GM10248 (cell line): ENCODE results near the gene DBI.

ENCODE experiments used
- CTCF ChIA-PET: fragments of 300-600 bp; sonication (Branson Sonifier 250); formaldehyde crosslinking; extraction: SDS; loops from one replicate; lab custom pipeline; 2021; ENCODE audit warnings: antibody characterized with exemption; lab: Yijun Ruan, JAX
- POLR2A ChIA-PET: fragments of 350-650 bp; sonication (Branson Sonifier 250); formaldehyde crosslinking; extraction: SDS; loops from one replicate; lab custom pipeline; 2020; ENCODE audit warnings: antibody characterized with exemption; lab: Yijun Ruan, JAX
- DNase-seq: peaks from one replicate; pipeline ENCODE4 v3.0.0; 2012; ENCODE audit errors: extremely low spot score
- TF ChIP-seq, protein P1 (sequence below): IDR thresholded peaks from 2 replicates; pipeline ENCODE4 v1.5.1; 2012; ENCODE audit warnings: mild to moderate bottlenecking, low read depth; ENCODE audit errors: extremely low read depth, missing control alignments, control extremely low read depth

DBI gene

DNA sequence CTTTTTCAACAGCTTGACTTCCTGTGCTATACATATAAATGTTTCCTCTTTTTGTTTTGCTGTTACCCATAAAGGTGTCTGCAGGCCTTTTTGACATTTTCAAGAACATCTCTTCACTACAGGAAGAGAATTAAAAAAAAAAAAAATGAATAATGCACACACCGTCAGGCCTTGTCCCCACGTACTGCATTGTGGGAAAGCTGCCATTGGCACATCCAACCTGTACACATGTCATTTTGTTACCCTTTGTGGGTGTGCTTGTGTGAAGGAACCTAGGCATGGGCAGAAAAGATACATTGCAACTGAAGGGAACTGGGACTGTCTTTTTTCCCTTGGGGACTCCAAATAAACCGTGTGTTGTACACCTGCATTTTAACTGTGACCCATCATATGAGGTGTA is 48.1 kb downstream of the DBI start:
- TF ChIP-seq, protein P1, sequence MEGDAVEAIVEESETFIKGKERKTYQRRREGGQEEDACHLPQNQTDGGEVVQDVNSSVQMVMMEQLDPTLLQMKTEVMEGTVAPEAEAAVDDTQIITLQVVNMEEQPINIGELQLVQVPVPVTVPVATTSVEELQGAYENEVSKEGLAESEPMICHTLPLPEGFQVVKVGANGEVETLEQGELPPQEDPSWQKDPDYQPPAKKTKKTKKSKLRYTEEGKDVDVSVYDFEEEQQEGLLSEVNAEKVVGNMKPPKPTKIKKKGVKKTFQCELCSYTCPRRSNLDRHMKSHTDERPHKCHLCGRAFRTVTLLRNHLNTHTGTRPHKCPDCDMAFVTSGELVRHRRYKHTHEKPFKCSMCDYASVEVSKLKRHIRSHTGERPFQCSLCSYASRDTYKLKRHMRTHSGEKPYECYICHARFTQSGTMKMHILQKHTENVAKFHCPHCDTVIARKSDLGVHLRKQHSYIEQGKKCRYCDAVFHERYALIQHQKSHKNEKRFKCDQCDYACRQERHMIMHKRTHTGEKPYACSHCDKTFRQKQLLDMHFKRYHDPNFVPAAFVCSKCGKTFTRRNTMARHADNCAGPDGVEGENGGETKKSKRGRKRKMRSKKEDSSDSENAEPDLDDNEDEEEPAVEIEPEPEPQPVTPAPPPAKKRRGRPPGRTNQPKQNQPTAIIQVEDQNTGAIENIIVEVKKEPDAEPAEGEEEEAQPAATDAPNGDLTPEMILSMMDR: no peak
- ChIA-PET CTCF (interaction anchor here (0.8 to 8.6 kb wide), 3 partner anchors 9 to 63 kb away, joined by 3 to 110 read pairs (median 3); no protein-coding TSS in a partner anchor), POLR2A (no interaction called here)
- DNase-seq: no peak

DNA sequence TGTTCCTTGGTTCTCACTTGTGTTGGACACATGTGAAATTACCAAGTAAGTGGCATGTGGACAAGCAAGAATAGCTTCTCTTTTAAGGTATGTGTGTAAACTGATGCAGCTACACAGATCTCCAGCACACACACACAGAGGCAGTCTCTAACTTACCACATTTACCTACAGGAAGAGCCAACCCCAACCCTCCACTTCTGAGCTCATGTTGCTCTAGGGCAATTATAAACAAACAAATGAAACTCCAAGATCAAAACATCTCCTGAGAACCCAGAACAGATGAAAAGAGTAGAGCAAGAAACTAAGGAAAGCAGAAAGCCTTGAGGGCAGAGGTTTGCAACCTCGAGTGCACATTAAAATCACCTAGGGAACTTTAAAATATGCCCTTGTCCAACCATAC is 48.9 kb downstream of the DBI start:
- POLR2A ChIA-PET: no interaction called here
- CTCF ChIA-PET: interaction anchor here (0.8 to 8.6 kb wide), 4 partner anchors 9 to 62 kb away, joined by 3 to 110 read pairs (median 3); no protein-coding TSS in a partner anchor
- no peak for DNase-seq
- TF ChIP-seq, protein P1: no peak

DNA sequence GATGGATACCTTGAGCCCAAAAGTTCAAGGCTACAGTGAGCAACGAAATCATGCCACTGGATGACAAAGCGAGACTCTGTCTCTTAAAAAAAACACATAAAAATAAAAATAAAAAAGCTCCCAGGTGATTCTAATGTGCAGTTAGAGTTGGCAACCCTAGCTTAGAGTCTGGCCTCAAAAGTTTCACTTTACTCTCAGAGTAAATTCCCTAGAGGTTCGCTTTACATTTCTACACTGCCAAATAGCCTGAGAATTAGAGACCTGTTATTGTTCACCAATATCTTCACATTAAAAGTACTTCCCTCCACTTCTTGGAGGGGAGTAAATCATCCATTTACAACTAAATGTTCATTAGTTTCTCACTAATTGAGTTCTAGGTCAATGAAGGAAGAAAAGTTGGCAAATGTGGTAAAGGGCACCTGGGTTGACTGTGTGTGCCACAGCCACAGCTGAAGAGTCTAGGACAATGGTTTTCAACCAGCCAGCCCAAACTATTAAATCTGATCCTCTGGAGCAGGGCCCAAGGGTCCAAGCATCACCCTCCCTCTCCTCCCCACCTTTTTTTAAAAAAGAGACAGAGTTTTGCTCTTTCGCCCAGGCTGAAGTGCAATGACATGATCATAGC is 49.6 kb downstream of the DBI start:
- TF ChIP-seq, protein P1: no peak
- POLR2A ChIA-PET: no interaction called here
- CTCF ChIA-PET: interaction anchor here (1.0 to 8.6 kb wide), 7 partner anchors 8 to 61 kb away, joined by 3 to 110 read pairs (median 4); no protein-coding TSS in a partner anchor
- DNase-seq: no peak

DNA sequence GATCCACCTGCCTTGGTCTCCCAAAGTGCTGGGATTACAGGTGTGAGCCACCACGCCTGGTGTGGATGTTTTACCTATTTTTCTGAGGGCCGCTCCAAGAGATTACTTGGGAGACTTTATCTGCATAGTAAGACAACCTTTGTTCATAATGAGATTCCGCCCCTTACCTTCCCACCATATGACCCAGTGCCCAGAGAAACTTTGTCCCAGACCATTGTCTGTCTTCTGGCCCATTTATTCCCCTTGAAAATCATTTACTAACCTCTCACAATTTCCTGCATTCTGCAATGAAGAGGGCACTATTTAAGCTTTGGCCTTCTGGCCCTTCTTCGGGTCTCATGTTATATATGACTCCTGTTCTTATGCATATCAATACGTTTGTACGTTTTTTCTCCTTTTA is 51.1 kb downstream of the DBI start:
- CTCF ChIA-PET: no interaction called here

DNA sequence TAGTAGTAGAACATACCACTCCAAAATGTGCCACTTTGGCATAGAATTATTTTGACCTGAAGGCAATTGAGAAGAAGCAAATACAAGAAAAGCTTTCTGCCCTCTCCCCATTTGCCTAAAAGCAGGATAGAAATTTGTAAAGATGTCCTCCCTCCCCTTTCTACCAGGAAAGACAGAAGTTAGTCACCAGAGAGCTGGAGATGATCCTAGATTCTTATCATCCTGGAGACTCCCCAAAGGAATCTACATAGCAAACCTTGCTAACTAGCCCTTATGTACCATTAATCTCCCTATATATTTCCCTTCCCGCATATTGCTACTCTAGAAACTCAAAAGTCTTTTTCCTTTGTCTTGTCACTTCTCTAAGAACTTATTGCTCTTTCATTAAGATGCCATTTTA is 52.3 kb downstream of the DBI start:
- TF ChIP-seq, protein P1: no peak
- ChIA-PET CTCF (interaction anchor here (1.4 to 1.8 kb wide), 2 partner anchors 12 to 57 kb away, joined by 3 to 7 read pairs; no protein-coding TSS in a partner anchor), POLR2A (no interaction called here)
- no peak for DNase-seq

More for the DNA sequence above, 51.1 kb downstream of the DBI start:
- TF ChIP-seq, protein P1: no peak
- DNase-seq: no peak
- POLR2A ChIA-PET: no interaction called here

DNA sequence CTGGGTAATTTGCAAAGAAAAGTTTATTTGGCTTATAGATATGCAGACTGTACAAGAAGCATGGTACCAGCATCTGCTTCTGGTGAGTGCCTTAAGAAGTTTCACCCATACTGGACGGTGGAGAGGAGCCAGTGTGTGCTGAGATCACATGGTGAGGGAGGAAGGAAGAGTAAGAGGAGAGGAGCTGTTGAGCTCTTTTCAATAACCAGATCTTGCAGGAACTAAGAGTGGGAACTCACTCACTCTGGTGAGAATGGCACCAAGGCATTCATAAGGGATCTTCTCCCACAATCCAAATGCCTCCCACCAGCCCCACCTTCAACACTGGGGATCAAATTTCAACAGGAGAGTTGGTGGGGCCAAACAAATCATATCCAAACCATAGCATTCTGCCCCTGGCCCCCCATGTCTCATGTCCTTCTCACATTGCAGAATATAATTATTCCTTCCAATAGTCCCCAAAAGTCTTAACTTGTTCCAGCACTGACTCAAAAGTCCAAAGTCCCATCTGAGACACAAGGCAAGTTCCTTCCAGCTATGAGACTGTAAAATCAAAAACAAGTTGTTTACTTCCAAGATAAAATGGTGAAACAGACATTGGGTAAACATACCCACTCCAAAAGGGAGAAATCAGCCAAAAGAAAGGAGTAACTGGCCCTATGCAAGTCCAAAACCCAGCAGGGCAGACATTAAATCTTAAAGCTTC is 53.2 kb downstream of the DBI start:
- CTCF ChIA-PET: interaction anchor here (1.1 to 2.2 kb wide), 7 partner anchors 9 to 59 kb away, joined by 3 to 7 read pairs (median 3); partner anchors contain the start of gene TMEM37
- DNase-seq: no peak
- POLR2A ChIA-PET: no interaction called here
- TF ChIP-seq, protein P1: no peak
